Measurements from ENCODE around the gene COPS3.
"Not testable (repeated sequence)": the region's sequence is repeated elsewhere in the genome, so short reads cannot be mapped to it uniquely, and the experiment has no call there.

COPS3 gene

DNA sequence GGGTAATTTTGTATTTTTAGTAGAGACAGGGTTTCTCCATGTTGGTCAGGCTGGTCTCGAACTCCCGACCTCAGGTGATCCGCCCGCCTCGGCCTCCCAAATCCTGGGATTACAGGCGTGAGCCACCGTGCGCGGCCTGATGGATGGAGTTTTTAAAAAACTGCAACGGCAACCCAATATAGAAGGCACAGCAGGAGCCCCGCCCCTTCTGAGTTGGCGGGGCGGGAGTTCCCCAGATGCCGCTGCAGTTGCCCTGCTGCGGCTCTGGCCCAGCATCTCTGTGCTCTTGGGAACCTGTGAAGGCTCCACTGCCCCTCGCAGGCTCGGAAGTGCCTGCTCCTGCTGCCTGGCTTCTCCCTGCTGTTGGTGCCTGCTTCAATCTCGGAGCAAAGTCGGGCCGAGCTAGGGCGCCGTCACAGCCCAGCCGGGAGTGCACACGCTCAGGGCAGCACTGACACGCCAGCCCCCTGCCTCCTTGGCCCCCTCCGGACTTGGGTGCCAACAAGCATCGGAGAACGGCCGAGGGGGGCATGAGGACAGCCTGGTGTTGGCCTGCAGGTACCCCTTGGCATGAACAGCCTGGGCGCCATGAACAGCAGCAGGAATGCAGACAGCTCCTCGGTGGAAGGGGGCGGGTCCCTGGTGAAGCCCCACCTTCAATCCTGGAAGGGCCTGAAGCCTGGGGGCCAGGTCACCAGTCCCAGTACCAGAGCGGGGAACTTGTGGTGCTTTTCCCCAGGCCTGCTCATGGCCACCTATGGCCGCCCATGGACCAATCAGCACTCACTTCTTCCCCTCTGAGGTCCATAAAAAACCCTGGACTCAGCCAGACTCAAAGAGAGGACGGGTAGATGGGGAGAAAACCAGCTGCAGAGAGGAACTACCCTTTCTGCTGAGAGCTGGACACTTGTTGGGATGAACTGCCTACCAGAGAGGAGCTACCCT is 19.9 kb upstream of the COPS3 start:
- DNase-seq = no peak

DNA sequence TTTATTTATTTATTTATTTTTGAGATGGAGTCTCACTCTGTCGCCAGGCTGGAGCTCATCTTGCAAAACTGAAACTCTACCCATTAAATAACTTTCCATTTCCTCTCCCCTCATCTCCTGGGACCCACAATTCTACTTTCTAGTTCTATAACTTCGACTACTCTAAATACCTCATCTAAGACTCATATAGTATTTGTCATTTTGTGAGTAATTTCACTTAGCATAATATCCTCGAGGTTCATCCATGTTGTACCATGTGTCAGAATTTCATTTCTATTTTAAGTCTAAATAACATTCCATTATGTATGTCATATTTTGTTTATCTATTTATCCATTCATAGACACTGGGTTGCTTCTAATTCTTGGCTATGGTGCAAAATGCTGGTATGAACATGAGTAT is 17.1 kb upstream of the COPS3 start:
- no peak for DNase-seq

DNA sequence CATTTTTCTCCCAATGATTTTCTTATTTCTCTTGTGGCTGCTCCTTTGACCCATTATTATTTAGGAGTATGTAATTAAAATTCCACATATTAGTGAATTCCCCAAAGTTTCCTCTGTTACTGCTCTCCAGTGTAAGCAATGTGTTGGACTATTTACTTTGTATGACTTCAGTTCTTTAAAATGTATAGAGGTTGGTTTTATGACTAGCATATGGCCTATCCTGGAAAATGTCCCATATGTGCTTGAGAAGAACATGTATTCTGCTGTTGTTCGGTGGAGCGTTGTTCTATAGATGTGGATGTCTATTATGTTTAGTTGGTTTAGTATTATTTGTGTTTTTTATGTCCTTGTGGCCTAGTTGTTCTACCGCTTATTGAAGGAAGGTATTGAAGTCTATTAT is 16.2 kb upstream of the COPS3 start:
- DNase-seq = no peak

DNA sequence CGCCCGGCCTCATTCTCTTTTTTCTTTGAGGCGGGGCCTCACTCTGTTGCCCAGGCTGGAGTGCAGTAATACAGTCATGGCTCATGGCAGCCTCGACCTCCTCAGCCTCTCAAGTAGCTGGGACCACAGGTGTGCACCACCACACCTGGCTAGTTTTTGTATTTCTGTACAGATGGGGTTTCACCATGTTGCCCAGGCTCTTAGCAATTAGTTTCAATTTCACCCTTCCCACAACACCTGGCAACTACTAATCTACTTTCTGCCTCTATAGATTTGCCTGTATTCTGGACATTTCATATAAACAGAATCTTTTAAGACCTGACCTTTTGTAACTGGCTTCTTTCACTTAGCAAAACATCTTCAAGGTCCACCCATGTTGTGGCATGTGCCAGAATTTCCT is 14.1 kb upstream of the COPS3 start:
- no peak for DNase-seq

DNA sequence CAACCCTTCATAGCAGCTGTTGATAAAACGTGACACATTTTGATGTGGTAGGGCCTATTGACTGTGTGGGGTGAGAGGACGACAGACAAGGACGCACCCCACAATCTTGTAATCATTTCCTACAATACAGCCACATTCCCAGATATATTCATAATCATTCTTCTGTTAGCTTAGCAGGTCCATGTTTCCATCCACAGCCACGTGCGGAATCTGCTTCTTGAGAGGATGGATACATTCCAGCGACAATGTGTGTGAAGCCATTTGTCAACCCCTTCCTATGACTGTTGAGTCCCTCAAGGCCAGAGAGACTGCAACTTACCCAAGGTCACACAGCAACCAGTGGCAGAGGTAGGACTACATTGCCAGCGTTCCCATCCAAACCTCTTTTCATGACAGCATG is 8.7 kb upstream of the COPS3 start:
- DNase-seq = no peak

DNA sequence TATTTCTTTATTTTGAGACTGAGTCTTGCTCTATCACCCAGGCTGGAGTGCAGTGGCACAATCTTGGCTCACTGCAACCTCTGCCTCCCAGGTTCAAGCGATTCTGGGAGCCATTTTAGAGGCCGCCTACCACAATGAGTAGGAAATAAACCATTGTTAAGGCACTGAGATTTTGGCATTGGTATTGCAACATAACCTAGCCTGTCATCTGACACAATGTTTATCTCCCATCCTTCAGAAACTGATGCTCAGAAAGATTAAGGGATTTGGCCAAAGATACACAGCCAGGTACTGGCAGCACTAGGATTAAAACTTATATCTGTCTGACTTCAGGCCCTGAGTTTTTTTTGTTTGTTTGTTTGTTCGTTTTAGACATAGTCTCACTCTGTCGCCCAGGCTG is 8.0 kb upstream of the COPS3 start:
- no peak for DNase-seq

DNA sequence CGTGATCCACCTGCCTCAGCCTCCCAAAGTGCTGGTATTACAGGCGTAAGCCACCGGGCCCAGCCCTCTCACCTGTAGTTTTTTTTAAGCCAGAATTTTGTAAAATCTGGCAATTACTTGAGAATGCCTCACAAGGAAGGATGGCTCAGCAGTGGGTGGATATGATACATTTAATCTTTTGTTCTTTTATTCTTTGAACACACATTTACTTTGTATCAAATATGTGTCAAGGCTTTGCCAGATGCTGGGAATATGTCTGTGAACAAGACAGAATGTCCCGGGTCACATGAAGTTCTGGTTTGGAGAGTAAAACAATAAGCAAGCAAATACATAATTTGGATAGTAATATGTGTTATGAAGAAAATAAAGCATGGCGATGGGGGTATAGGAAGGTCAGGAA is 4.9 kb upstream of the COPS3 start:
- DNase-seq = no peak

DNA sequence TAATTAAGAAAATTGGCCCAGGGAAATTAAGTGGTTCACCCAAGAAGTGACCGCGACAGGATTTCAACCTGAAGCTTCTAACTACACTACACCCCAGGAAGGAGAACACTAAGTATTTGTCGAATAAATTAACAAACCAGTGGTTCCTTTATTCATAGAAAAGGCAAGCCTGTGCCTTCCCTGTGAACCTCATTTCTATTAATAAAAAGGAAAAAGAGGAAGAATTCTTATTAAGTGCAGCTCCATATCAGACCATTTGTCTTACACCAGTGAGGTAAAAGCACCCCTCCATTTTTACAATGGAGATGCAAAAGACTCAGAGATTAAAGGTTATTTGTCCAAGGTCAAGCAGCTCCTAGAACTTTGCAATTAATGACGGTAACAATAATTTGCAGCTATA is 1.7 kb downstream of the COPS3 start:
- DNase-seq = no peak

DNA sequence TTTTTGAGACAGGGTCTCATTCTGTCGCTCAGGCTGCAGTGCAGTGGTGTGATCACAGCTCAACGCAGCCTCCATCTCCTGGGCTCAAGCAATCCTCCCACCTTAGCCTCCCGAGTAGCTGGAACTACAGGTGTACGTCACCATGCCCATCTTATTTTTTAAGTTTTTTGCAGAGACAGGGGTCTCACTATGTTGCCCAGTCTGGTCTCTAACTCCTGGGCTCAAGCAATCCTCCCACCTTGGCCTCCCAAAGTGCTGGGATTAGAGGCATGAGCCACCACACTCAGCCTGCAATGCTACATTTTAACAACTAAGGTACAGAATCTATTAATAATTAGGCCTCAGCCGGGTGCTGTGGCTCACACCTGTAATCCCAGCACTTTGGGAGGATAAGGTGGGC is 3.6 kb downstream of the COPS3 start:
- not testable (repeated sequence) for DNase-seq

DNA sequence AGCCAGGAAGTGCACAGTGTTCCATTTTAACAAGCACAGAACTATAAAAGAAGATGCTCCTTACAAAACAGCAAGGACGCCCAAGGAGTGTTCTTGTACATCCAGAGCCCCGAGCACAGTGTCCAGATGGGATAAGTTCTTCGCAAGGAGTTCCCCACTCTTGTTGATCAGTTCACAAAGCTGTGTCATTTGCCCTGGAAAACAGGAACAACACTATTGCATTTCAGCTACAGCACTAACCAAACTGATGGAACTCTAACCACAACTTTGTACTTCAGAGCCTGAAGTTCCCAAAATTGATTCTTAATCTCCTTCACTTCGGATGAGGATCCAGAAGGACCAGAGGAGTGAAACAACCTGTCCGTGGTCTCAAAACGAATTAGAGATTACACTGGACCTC is 5.1 kb downstream of the COPS3 start:
- DNase-seq = no peak

DNA sequence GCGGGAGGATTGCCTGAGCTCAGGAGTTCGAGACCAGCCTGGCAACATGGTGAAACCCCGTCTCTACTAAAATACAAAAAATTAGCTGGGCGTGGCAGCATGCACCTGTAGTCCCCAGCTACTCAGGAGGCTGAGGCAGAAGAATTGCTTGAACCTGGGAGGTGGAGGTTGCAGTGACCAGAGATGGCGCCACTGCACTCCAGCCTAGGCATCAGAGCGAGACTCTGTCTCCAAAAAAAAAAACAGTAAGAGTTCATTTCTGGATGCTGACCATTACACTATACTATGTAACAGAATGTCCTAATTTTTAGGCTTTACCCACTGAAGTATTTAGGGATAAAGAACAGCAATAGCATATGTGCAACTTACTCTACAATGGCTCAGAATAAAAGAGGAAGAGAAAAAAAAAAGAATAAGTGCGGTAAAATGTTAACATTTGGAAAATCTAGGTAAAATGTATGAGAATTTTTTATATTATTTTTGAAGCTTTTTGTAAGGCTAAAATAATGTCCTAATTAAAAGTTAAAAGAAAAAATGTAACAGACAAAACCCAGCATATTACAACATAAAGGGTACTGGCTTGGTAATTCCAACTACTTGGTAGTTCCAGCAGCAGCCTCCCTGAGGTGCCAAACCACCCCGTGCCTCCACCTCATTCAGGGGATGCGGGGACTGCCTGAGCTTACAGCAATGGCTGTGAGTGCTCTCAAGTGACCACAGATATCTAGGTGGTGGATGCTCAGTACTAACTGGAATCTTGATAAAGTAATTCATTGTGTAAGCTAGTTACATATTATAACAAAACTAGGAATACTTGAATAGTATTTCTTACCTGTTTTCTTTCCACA is 10.9 kb downstream of the COPS3 start:
- no peak for DNase-seq

DNA sequence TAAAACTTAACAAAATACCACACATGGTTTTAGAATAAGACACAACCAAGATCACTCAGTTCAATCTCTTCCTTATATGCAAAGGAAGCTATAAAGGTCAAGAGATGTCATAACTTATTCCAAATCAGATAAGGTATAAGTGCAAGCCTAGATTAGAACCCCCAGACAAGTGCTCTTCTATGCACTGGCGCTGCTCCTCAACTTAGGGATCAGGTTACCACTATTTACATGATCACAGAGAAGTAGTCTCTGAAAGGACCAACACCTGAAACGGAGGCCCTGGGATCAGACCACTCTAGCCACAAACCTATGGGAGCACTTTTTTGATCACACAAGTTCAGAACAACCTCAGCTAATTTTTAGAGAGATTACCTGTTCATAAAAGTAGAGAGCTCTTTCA is 16.6 kb downstream of the COPS3 start:
- DNase-seq = peak; percentile 14

DNA sequence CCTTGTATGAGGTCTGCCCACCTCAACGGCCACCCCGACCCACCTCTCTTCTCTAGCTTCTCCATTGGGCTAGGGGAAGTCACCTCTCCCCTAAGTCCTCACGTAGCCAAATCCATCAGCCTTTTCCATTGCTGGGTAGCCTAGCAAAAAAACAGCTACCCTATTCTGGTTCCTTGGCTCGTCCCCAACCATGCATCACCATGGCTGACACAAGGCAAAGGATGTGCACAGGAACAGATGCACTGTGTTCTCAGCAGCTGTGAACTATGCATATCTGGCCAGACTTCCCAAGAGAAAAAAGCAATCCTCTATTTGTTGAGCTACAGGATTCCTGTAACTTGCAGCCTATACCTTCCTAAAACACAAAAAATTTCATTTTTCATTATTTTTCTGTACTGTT is 22.0 kb downstream of the COPS3 start:
- DNase-seq = no peak

DNA sequence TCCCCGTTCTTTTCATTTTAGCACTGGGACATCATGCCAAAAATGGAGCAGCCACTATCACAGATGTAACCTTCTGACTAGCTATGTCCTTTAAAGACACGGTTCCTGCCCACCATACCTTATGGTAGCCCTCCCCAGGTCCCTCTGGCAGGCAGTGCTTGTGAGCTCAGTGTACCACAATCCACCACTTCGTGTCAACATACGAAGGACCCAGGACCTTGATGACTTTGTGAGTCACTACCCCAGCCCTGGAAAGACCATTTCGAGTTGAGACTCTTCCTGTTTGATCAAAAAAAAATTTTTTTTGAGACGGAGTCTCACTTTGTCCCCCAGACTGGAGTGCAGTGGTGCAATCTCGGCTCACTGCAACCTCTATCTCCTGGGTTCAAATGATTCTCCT is 23.0 kb downstream of the COPS3 start:
- DNase-seq = no peak

DNA sequence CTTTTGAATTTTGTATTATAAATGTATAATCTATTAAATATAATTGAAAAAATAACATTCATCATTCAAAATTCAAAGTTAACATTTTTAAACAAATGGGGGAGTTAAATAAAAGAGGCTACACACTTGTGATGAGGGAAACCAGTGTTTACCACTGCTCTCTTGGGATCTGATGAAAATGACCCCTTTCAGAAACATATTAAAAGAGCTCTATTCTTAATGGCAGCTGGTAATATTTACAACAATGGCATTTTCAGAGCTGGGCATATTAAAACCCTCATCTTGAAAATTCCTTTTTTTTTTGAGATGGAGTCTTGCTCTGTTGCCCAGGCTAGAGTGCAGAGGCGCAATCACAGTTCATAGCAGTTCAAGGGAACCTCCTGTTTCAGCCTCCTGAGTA is 24.7 kb downstream of the COPS3 start:
- DNase-seq = no peak

DNA sequence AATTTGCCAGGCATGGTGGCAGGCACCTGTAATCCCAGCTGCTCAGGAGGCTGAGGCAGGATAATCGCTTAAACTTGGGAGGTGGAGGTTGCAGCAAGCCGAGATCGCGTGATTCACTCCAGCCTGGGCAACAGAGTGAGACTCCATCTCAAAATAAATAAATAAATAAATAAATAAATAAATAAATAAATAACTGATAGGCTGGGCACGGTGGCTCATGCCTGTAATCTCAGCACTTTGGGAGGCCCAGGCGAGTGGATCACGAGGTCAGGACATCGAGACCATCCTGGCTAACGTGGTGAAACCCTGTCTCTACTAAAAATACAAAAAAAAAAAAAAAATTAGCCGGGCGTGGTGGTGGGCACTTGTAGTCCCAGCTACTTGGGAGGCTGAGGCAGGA is 25.4 kb downstream of the COPS3 start:
- DNase-seq = not testable (repeated sequence)

DNA sequence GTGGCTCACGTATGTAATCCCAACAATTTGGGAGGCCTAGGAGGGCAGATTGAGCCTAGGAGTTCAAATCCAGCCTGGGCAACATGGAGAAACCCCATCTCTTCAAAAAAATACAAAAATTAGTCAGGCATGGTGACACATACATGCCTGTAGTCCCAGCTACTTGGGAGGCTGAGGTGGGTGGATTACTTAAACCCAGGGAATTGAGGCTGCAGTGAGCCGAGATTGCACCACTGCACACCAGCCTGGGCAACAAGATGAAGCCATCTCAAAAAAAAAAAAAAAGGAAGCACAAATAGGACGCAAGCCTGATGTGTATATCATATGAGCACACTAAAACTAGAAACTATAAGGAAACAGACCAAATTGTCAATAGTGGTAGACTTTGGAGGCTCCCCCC is 27.0 kb downstream of the COPS3 start:
- no peak for DNase-seq

DNA sequence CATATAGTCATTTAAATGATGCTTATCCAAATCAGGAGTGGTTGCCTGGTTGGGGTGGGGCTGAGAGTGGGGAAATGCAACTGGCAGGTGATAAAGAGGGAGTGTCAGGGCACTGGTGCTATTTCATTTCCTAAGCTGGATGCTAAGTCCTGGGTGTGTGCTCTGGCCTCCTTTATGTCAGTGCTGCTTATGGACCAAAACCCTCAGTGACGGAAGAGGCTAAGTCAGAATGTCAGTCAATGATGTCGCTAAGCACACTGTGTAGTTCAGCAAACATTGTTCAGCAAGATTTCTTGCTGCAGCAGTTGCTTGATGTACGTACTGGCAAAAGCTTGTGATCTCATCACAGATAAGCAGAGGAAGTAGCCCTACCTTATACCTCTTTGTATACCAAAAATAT is 27.6 kb downstream of the COPS3 start:
- no peak for DNase-seq

DNA sequence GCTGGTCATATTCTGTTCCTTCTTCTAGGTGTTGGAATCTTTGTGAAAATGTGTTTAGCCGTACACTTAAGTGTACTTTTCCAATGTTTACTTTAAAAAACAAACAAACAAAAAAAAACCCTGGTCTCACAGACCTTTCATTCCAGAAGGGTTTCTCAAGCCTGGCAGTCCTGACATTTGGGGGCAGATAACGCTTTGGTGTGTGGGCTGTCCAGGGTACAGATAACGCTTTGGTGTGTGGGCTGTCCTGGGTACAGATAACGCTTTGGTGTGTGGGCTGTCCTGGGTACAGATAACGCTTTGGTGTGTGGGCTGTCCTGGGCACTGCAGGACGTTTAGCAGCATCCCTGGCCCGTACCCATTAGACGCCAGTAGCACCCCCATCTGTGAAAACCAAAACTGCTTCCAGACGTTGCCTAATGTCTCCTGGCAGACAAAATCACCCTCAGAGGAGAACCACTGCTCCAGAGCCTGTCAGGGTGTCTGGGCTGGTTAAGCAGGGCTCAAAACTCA is 28.8 kb downstream of the COPS3 start:
- DNase-seq = no peak

DNA sequence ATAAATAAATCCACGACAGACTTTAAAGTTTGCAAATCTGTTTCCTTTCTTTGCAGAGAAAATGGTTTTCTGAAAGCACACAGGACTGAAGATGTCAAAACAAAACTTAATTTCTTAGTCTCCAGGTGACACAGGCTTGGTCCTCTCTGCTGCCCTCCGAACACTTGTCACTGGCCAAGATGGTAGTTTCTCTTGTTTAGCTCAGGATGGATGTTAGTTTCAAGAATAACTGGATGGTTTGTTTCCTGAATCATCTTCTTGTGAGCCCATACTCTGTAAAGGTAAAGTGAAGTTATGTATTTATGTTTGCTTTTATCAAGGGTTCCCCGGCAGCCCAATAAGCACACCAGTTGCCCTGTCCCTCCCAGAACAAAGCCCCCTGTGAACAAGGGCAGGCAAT is 34.2 kb downstream of the COPS3 start:
- no peak for DNase-seq

DNA sequence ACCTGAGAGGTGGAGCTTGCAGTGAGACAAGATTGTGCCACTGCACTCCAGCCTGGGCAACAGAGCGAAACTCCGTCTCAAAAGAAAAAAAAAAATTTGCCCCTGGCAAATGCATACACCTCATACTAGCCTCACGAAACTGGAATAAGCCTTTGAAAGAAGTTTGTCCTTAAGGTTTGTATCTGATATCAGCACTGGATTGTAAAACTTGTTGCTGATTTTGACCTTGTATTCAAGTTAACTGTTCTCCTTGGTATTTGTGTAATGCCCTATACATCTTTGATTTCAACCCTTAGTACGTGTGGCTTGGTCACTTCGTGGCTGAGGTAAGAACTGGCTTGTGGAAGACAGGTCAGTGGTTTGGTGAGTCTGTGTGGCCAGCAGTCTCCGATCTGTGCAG is 37.9 kb downstream of the COPS3 start:
- DNase-seq = no peak

DNA sequence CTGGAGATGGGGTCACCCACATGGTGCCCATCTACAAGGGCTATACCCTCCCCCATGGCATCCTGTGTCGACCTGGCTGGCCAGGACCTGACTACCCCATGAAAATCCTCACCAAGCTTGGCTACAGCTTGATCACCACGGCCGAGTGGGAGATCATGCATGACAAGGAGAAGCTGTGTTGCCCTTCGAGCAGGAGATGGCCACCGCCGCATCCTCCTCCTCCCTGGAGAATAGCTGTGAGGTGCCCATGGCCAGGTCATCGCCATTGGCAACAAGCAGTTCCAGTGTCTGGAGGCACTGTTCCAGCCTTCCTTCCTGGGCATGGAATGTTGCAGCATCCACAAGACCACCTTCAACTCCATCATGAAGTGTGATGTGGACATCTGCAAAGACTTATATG is 38.8 kb downstream of the COPS3 start:
- no peak for DNase-seq

DNA sequence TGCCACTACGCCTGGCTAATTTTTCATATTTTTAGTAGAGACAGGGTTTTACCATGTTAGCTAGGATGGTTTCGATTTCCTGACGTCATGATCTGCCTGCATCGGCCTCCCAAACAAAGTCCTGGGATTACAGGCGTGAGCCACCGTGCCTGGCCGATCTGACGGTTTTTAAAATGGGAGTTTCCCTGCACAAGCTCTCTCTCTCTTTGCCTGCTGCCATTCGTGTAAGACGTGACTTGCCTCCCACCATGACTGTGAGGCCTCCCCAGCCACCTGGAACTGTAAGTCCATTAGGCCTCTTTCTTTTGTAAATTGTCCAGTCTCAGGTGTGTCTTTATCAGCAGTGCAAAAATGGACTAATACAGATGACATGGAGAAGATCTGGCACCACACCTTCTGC is 39.4 kb downstream of the COPS3 start:
- no peak for DNase-seq

DNA sequence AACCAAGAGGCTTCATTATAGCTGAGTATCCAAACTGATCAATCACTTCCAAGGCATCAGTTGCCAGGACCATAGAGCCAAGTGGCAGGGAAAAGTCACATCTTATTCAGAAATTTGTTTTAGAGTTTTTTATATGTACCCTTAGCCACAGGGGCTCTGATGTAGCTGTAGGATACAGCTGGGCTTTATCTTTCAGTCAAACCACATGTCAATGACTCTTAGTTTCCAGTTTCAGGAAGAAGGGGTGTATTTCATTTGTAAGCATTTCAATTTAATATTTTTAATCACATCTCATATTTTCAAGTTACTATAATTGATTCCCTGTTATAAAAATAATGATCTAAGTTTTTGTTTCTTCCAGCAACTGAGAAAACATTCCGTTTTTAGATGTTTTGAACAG is 41.2 kb downstream of the COPS3 start:
- DNase-seq = no peak

Data from NCI-H510A (cell line).